HG03095 (cell line): ENCODE data around the gene ATXN1.
A peak's percentile ranks its signal among the peaks of the same experiment; 100 is the strongest.

Source experiments
- ATAC-seq: cut with Tn5 transposase; IDR thresholded peaks from one replicate; pipeline ENCODE4 v1.9.1; 2021; ENCODE audit warnings: moderate library complexity; ENCODE audit not compliant: unreplicated experiment

The ATXN1 gene

DNA sequence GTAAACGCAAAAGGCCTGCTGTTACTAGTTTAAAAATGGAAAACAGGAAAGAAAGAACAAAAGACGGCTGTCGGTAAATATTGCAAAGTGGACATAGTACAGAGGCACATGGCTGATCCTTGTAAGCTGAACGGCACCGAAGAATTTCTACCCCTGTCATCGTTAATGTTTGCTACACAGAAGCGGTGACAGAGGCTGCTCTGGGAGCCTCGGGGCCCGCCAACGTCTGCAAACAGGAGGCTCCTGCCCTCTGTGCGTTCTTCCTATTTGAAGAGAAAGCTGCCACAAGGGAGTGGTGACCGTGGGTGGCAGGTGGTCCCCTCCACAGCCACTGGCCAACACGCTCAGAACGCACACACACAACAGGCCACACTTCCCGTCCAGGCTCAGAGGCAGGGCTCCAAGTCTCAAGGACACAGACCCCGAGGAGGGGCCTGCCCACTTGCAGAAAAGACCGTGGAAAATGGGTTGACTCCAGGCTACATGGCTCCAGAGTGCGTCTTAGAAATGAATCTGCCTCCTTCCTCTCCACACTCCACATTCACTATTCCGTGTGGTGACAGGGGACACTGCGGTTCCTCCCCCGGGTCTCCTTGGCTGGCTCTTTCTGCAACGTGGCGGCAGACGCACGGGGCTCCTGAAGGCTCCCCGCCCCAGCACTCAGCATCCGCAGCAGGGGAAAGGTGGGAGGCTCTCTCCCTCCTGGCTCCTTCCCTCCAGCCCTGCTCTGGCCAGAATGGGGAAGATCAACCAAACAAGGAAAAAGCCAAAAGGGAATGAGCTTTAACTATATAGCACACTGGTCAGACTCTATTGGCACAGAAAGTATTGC, 458.3 kb downstream of the ATXN1 start:
- ATAC-seq = no peak

DNA sequence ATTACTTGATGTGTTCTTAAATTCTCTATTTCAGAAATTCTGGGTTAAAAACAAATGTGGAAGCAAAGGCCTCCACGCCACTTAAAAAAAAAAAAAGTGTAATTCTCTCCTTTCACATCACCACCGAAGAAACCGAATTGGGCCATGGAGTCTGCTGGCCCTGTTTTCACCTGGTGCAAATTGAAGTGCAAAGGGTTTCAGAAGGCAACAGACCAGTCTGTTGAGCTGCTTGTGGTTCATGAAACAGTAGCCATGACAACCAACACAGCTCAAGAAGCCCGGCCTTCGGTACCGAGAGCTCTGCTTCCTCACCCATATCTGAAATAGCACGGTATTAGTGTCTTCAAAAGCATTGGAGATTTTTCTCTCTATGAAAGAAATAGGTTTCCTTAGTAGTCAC, 459.7 kb downstream of the ATXN1 start:
- peak; percentile 59 for ATAC-seq

DNA sequence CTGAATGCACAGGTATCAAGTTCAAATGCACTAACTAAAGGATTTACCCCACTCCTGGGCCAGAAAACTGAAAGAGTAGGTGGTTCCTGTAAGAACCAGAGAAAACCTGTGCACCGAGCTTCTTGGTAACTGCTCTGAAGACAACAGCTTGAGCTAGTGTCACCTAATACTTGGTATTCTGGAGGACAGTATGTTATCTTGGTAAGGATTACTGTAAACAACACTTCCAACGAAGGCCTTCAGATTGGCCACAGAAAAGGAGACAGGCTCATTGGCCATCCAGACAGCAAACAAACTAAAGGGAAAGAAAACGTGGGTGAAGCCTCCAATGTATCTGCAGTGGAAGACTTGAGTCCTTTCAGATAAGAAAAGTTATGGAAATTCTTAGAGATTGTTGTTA, 461.4 kb downstream of the ATXN1 start:
- ATAC-seq = no peak

DNA sequence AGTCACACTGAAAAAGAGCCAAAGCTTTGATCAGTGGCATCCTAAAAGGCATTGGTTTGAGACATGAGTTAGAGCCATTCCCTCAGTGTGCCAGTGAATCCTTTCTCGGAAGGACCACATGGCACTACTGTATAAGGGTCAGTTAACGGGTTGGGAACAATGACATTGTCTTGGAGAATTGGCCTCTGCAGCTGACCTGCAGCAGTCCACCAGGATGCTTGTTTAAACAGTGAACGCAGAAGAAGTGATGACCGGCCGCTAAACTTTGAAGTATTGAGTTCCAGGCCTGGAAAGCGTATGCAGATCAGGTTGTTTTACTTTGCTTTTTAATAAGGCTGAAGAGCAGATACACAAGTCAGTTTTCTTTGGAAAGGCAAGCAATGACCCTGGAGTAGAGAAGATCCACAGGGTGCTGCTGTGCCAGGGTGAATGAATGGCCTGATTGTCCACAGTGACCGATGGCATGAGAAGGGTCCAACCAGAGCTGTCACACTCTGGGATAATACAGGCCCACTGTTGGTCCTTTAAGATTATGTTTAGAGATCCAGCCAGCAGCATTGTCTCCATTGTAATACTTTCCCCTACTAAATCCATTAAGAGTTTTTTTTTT, 465.1 kb downstream of the ATXN1 start:
- ATAC-seq = no peak

DNA sequence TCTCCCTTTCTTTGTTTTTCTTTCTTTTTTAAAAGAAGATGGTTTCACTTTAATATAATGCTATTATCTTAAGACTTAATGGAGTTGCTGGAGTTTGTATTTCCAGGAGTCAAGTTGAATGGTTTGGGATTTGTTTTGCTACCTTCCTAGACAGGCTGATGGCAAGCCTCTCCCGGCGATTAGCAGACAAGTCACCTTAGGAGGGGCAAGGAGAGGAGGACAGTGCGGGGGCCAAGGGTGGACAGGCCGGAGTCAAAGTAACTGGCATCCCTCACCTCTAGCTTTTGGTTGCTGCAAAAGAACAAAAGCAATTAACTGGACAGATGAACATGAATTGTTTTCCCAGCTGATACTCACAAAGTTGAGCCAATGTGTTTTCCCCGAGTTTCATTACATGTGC, 465.8 kb downstream of the ATXN1 start:
- ATAC-seq = no peak

DNA sequence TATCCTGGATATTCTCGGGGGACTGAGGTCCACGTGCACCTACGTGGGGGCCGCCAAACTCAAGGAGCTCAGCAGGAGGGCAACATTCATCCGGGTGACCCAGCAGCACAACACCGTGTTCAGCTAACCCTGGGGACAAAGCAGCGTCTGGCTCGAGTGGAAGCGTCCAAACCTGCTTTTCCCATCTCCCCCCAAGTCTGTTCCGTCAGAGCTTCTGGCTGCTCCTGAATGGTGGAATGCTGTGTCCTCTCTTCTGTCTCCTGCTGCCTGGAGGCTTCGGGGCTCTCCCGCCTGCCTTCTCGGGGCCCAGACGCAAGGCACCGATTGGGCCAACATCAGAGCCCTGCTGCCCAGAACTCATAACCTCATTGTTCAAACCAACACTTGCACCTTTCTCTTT, 466.2 kb downstream of the ATXN1 start:
- no peak for ATAC-seq

DNA sequence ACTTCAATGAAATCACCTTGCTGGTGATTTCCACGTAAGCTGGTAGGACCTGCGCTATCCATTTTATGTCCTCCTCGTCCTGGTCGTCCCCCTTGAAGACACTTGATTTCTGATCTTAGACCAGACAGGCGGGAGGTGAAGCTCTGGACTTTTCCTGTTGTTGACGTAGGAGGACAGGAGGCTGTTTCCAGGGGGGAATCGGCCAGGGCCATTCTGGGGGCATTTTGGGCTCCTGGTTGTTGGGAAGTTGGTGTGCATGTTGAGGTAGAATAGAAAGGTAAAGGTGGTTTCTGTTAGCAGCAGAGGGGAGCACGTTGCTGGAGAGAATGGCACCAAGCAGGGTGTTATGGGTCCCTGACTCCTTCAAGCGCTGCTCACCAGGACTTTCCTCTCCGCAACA, 466.9 kb downstream of the ATXN1 start:
- no peak for ATAC-seq

DNA sequence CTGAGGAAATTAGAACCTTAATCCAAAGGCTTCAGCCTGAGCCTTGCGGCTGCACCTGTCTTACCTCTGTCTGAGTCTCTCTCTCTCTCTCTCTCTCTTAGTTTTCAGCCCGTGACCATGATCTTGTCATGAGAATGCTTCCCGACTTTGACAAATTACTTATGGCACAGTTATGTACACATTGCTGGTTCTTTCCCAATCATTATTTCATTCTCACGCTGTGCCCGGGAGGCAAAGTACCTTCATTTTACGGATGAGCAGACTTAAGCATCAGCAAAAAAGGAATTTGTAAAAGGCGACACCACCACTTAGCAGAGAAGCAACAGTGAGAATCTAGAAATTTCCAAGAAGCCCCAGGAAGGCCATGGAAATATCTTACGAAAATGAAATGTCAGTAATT, 468.3 kb downstream of the ATXN1 start:
- ATAC-seq = no peak

DNA sequence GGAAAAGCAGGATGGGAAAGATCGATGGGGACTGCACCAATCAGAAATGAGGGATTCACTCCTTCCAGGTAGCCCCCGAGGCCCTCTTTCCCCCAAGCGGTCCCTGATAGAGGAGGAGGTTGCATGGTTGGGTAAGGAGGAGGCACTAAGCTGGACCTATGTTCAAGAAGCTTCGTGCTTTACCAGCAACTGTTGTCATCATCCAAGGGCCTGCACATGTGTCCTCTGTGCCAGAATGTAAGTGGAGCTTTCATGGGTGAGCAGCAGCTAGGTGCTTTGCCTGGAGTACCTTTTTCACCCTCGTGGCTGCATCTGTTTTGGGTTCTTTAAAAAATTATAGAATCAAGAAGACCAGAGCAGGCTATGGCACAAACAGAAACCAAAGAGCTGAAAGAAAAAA, 468.8 kb downstream of the ATXN1 start:
- no peak for ATAC-seq

DNA sequence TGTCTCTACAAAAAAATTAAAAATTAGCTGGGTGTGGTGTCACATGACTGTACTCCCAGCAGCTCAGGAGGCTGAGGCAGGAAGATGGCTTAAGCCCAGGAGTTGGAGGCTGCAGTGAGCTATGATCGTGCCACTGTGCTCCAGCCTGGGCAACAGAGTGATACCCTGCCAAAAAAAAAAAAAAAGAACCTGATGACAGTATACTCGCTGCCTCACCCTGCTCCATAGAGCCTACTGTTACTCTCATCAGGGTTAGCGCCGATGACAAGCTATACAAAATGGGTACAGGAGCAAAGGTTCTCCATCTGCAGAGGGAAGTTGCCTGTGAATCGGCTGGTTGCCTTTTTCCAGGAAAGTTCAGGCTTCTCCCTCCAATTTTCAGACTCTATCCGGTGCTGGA, 469.5 kb downstream of the ATXN1 start:
- no peak for ATAC-seq

DNA sequence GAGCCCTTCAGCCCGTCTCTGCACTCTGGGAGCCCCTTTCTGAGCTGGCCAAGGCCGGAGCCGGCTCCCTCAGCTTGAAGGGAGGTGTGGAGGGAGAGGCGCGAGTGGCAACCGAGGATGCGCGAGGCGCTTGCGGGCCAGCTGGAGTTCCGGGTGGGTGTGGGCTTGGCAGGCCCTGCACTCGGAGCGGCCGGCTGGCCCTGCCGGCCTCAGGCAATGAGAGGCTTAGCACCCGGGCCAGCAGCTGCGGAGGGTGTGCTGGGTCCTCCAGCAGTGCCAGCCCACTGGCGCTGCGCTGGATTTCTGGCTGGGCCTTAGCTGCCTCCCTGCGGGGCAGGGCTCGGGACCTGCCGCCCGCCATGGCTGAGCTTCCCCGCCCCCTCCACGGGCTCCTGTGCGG, 473.1 kb downstream of the ATXN1 start:
- no peak for ATAC-seq

DNA sequence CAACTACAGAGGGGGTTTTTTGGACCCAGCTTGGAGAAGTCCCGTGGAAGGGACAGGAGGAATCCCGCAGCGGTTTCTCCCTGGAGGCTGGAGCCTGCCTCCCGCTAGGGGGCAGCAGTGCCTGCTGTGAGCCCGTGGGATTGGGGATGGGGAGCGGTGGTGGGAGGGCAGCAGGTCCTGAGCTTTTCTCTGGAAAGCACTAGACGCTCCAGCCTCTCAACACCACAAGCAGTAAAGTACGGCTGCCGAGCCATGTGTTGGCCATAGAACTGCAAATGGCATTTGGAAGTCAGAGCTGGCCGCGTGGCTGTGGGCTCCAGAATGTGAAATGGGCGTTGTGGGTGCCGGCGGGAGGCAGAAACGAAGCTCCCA, 475.1 kb downstream of the ATXN1 start:
- ATAC-seq = no peak

DNA sequence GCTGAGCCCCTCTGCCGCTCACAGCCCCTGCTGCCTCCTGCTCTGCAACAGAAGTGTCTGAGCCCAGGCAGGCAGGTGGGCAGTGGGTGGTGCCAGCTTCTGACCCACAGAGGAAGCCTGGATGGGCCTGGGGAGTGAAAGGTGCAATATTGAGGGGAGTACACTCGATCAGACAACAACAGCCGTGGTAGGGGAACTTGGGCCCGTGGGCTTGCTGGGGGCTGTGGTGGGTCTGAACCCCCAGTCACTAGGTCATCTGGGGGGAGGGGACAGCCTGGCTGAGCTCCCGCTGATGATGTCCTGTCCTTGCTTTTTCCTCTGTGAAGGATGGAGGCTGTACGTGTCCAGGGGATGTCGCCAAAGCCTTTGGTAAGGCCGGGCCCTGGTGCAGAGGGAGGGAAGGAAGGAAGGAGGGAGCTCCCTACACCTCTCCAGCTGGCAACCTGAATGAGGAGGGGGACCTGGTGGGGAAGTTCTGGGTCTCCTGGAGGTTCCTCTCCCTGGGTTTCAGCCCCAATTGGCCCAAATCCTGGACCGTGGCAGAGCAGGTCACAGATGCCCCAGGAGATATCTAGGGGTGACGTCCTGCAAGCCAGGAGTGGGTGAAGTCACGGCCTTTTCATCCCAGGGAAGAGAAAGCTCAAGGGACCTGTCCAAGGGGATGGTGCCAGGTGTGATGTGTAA, 475.7 kb downstream of the ATXN1 start:
- no peak for ATAC-seq

DNA sequence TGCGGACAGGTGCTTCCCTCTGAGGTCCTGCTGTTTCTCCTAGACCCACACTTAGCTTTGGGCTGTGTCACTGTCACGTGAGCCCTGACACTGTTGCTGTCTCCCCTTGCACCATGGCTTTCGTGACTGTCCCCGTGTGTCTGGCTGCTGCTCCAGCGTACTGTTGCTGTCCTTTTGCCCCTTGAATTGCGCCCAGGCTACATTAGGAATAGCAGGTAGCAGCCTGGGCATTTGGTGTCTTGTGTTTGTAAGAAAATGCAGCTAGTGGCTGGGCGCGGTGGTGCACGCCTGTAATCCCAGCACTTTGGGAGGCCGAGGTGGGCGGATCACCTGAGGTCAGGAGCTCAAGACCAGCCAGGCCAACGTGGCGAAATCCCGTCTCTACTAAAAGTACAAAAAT, 476.8 kb downstream of the ATXN1 start:
- ATAC-seq = no peak

DNA sequence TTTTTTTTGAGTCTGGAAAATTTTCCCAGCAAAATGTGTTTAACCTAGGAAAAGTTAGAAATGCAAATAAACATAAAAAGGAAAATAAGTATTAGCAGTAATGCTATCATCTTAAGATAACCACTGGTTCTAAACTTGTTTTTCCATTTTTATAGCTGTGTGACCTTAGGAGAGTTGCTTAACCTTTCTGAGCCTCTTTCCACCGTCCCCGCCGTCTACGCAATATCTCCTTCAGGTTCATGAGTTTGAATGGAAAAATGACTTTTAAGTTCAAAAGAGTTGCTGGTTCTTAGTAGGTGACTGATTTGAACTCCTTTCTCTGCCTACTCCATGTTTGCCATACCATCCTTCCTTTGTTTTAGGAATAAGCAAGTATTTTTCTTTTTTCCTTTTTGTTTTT, 478.9 kb downstream of the ATXN1 start:
- ATAC-seq = no peak

DNA sequence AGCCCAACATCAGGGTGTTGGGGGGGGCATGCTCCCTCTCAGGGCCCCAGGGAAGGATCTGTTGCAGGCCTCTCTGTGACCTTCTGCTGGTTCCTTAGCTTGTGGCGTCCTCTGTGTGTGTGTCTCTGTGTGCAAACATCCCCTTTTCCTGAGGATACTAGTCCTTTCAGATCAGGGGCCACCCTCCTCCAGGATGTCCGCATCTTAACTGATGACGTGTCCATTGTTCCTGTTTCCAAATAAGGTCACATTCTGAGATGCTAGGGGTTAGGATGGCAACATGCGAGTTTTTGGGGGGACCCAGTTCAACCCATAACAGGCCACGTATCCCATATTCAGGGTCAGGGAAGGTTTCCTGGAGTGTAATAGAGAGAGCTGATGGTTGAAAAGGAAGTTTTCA, 482.0 kb downstream of the ATXN1 start:
- no peak for ATAC-seq

DNA sequence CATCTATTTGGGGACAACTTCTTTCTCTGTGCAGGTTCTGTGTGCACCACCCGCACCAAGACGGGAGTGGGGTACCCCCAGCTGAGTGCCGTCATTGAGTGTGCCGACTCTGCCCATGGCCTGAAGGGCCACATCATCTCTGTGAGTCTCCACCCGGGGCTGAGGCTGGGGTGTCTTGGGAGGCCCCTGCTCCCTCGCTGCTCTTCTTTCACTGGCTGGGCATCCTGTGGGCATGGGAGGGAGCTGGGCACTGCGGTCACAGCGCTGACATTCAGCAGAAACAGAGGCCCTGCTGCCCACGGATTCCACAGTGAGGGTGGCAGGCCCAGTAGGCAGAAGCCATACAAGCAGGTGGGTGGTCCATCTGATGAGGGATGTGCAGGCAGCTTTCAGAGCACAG, 482.5 kb downstream of the ATXN1 start:
- no peak for ATAC-seq

DNA sequence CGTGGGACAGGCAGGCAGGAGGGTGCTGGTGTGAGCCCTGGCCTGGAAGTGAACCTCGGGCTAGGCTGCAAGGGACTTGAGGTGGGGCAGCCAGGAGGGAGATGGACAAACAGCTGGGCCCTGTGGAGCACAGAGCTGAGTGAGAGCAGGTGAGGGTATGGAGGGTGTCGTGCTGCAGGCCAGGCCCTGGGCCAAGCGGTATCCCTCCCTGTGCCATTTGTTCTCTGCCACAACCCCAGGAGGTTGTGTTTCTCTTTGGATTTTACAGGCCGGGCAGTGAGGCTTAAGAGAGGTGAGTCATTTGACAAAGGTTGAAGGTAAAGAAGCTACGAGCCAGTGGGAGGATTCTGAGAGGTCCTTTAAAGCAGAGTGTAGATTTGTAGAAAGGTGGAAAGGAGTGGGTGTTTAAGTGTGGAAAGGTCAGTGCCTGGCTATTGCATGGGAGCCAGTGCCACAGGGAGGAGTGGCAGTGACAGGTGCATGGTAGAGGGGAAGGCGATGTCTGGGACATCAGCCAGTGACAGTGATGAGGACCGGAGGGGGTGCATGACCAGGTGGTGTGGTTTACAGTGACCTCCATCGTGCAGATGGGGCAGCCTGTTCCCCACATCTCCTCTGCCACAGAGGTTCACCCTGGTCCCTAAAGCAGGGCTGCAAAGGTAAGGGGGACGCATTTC, 483.1 kb downstream of the ATXN1 start:
- ATAC-seq = no peak

DNA sequence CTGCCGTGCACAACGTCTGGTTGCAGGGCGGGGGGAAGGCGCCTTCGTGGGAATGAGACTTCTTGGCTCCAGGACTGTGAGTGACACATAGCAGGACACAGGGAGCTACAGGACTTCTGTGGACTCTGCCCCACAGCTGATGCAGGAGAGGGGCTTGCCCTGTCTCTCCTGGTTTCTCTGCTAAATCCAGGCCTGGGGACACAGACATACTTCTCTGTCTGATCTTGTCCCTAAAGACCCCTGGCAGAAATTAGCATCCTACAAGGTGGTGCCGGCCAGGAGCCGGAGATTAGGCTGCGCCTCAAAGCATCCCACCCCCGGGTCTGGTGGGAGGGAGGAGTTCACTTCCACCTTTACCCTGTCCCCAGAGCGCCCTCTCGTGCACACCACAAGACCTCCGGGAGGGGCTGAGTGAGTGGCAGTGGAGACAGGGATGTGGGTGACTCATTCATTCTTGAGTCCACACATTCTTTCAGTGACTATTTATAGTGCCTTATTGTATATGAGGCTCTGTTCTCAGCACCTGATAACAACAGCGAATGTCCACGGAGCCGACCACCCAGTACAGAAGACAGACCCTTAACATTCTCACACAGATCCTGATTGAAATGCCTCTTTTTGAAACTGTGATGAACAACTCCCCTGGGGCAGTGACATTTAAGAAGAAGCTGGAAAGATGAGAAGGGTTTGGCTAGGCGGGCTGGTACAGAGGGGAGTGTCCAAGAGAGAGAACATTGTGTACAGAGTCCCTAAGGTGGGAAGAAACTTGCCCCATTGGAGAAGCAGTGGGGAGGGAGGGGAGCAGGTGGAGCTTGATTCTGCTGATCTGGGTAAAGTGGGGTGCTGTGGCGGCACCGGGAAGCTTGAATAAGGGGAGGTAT, 483.9 kb downstream of the ATXN1 start:
- ATAC-seq = no peak

DNA sequence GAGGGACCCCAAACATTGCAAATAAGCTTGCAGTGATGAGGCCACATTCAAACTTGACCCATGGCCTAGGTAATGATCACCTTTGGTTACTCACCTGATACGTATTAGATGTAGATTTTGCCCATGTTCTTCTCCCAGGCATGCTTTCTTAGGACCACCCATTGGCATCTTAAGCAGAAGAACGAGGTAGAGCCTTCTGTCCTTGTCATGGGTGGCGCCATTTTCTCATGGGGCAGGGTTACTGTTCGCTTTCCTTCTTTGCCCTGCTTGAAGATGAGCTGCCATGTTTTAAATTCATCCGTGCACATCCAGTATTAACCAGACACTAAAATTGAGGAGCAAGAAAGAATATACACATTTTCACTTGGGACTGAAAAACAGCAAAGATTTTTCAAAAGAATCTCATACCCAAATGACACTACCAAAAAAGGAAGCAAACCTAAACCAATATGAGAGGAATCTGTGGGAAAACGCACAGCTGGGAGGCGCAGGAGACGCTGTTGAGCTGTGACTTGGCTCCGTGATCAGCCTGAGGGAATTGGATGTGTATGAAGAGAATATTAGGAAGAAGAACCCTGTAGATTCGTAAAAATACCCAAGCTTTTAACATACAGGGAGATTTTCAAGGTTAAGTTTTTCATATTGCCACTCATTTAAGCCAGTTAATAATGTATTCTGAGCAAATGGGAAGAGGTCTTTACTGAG, 486.2 kb downstream of the ATXN1 start:
- no peak for ATAC-seq
